ENCODE data around the gene C20orf141.
"Not testable (repeated sequence)": the region's sequence is repeated elsewhere in the genome, so short reads cannot be mapped to it uniquely, and the experiment has no call there.

The C20orf141 gene

DNA sequence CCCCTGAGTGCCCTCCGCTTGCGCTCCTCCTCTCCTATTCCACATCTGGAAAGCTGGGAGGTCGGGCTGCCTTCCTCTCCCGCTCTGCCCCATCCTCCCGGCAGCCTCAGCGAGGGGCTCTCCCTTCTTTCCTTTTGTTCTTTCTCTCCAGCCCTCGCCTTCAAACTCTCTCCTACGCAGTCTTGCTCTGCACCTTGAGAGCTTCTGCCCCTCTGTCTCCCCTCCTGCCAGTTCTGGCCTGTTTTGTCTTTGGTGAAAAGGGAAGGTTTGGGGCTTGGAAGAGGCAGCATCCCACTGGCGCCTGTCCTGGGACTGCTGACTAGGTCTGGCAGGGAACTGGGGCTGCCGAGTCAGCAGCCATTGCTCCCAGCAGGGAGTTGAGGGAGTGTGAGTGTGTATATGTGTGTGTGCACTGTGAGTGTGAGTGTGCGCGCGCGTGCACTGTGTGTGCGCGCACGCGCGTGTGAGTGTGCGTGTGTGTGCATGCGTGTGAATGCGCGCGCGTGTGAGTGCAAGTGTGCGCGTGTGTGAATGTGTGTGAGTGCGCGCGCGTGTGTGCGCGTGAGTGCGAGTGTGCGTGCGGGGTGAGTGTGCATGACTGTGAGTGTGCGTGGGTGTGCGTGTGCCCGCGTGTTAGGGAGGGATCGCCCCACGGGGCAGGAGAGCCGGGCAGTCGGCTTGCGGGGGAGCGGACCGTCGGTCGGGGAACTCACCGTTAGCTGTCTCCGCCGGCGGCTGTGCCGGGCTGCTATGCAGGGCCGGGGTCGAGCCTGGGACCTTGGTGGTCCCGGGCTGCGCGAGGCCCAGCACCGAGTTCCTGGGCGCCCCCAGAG is 14.9 kb upstream of the C20orf141 start:
- no peak for DNase-seq

DNA sequence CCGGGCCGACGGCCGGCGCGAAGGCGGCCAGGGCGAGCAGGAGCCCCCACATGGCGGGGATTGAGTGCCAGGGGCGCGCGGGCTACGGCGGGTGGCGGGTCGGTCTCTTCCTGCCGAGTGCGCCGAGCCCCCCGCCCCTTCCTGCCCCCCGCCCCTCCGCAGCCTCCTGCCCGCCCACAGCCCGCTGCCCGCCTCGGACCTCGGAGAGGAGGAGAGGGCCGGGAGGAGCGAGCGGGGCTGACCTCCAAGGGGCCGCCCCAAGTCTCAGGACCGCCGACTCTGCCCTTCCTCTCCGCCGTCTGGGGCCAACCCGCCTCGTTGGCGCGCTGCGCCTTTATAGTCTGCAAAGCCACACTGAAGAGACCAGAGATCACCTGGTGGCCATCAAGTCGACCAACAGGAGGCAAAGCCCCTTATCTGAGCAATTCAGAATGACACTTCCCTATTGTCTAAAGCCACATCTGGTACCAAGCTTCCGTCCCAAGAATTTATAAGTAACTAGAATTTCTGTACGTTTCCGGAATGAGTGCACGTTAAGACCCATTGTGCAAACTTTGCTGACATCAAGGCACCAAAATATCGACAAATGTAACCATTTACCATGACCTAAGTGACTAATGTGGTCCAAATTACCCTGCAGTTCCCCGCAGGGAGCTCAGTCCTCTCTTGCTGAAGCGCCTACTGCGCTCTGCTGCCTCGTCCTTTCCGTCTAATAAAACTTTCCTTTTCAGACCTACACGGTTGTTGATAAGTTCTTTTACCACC is 14.1 kb upstream of the C20orf141 start, which contains the start of gene CPXM1:
Gene CPXM1 (minus strand): TSS at position 107 of the 765 bp plus-strand sequence. CDS start 55 bp downstream, at position 52.
- DNase-seq, result no peak

DNA sequence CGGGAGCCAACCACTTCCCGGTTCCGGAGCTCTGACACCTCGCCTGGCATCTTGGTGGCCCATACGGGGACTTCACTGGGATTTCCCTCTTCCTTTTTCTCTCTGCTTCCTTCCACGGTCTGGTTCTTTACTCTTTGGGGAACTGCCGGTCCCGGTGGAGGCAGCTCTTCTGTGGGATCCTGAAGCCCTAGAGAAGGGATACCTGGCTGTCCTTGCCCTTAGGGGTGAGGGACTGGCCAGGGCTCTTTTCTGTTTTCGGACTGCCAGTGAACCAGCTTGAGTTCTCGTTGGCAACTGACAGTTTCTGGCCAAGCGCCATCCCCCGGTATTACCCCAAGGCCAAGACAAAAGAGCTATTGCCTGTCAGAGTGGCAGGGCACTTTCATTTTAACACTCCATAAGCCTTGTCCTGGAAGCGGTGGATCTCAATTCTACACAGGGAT is 13.5 kb upstream of the C20orf141 start:
- no peak for DNase-seq

DNA sequence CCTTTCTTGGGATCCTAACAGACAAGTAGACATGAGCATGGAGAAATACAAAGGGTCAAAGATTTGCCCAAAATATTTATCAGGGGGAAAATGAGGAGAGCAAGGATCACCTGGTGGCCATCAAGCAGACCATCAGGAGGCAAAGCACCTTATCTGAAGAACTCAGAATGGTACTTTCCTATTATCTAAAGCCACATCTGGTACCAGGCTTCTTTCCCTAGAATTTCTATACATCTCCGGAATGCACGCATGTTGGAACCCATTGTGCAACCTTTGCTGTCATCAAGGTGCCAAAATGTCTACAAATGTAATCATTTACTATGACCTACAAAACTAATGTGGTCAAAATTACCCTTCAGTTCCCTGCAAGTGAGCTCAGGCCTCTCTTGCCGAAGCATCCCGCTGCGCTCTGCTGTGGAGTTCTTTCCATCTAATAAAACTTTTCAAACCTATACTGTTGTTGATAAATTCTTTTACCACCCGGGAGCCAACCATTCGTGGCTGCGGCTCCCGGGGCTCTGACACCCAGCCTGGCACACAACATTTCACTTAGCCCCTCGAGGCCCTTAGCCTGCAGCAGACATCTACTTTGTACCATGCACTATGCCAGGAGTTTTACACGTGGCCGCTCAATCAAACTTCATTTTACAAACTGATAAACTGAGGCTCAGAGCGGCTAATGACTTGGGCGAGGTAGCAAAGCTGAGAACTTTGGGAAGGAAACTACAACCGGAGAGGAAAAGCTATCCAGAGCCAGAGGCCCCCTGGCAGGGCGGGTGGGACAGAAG is 10.6 kb upstream of the C20orf141 start:
- no peak for DNase-seq

DNA sequence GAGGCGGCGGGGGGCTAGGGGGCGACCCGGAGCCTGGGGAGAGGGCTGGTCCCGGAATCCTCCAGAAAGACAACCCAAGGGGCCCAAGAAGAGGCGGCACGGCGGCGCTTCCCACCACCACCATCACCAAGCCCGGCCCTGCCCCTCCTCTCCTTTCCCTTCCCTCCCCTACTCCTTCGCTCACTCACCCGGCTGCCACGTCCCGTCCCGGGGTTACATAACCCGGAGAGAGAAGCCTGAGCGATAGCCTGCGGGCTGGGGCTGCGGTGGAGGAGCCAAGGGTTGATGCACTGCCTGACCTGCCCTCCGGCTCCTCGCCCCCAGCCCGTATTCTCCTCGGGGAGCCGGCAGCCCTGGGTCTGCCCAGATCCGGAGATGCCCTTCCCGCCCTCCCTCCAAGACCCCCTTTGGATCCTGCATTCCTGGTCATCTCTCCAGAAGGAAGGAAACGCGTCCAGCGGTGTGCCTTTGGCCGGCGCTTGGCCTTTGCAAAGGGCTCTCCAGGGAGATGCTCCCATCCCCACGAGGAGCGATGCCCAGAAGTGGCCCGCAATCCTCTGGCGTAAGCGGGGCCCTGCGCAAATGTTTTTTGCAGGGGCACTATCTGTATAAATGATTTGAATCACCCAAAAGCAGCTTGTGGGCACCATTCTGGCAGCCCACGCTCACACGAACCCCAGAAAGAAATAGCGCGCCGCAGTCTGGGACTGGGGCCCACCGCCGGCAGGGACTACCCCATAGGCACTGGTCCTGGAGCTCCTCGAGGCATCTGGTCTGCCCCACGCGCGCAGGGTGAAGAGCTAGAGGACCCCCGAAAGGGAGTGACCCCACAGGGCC is 9.7 kb upstream of the C20orf141 start:
- no peak for DNase-seq

DNA sequence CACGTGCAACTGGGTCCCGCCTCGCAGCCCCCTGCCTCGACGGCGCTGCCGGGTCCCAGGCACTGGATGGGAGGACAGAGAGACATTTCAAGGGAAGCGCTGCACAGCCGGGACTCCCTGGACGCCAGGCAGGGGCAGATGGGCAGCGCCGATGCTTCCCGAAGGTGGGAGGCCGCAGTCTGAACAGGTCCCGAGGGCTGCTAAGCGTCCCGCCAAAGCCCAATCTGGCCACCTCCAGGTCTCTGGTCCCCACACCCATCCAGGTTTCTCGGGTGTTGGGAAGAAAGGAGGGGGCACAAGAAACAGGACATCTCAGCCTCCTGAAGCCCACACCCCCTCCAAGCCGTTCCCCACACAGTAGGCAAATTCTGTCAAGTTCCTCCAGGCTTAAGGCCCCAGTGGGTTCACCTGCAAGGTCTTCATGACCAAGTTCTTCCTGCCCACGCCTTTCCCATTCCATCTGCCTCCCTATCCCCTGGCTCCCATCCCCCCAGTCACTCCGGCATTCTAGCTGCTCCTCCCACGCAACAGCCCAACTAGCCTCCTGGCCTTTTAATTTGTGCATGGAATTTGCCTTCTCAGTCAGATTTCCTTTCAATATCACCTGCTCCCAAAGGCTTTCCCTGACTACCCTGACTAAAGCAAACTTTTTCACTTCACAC is 9.0 kb upstream of the C20orf141 start:
- DNase-seq, result no peak

DNA sequence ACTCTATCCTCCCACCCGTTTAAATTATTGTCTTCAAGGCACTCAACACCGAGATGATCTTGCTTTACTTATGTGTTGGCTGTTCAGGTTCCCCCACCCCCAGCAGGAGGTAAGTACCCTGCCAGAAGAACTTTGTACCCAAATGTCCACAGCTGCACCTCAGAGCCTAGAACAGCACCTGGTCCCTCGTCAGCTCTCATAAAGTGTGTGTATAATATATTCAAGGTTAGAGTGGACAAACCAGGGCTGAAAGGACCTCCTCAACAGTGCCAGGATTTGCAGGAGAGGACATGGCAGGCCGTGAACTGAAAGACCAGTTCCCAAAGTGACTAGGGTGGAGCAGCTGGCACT is 8.5 kb upstream of the C20orf141 start:
- DNase-seq, result no peak

DNA sequence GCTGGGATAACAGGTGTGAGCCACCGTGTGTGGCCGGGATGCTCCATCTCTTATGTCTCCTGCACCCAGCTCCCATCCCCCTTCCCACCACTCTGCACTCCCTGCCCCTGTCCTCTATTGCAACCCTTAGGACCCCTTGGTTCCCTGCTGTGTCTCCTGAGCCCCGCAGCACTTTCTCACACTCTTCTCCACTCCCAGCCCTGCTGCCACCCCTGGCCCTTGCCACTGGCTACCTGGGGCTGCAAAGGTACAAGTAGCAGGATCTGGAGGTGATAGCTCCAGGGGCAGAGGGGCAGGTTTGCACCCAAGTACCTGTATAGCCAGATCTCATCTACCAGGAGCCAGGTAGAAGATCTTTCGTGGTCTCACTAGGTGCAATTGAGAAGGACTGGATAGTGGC is 7.8 kb upstream of the C20orf141 start:
- DNase-seq, result no peak

DNA sequence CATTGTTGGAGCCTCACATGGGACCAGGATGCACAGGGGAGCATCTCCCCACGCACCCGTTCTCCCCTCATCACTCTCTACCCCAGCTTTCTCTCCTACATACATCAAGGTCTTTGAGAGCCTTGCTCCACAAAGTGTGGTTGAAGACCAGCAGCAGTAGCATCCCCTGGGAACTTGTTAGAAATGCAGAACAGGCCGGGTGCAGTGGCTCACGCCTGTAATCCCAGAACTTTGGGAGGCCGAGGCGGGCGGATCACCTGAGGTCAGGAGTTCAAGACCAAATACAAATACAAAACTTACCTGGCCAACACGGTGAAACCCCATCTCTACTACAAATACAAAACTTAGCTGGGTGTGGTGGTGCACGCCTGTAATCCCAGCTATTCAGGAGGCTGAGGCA is 6.9 kb upstream of the C20orf141 start:
- not testable (repeated sequence) for DNase-seq

DNA sequence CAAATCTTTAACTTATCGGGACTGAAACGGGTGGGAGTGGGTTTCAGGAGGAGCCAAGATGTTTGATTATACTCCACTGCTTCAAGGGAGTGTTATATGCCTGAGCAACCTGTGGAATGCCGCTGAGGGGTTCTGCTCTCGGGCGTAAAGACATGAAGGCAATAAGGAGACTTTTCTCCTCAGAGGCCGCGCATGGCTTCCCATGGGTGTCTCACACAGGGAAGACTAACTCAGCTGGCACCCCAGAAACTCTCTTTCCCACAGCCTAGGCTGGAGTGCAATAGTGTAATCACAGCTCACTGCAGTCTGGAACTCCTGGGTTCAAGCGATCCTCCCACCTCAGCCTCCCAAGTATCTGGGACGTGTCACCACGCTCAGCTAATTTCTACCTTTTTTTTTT is 5.1 kb upstream of the C20orf141 start:
- DNase-seq, result no peak

DNA sequence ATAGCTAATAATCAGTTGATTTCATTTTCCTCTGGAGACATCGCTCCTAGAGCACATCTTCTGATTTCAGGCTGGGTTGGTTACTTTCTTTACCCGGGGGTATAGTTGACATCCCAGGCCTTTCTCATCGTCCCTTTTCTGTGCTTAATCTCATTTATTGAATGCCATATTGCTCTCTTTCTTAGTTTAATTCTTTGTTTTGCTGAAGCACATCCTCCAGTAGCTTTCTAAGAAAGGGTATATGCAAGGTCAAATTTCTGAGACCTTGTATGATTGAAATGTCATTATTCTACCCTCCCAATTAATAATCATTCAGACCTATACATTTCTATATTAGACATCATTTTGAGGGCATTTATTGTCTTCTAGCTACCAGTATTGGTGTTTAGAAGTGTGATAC is 2.6 kb upstream of the C20orf141 start:
- DNase-seq, result no peak

DNA sequence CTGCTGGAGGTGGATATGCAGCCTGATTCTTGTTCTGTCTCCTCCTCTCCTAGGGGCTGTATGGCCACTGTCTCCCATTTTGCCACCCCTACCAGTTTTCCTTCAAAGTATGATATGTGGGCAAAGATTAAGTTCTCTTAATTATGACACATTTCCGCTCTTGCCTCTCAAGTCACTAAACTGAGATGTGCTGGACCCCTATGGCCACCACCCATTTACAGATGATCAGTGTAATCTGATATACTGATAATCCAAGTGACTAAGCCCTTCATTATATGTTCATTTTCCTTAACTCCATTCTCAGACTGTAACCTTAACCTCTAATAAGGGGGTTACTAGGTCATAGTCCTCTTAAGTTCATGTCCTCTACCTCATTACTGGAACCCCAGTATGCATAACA is 711 bp upstream of the C20orf141 start:
- no peak for DNase-seq

DNA sequence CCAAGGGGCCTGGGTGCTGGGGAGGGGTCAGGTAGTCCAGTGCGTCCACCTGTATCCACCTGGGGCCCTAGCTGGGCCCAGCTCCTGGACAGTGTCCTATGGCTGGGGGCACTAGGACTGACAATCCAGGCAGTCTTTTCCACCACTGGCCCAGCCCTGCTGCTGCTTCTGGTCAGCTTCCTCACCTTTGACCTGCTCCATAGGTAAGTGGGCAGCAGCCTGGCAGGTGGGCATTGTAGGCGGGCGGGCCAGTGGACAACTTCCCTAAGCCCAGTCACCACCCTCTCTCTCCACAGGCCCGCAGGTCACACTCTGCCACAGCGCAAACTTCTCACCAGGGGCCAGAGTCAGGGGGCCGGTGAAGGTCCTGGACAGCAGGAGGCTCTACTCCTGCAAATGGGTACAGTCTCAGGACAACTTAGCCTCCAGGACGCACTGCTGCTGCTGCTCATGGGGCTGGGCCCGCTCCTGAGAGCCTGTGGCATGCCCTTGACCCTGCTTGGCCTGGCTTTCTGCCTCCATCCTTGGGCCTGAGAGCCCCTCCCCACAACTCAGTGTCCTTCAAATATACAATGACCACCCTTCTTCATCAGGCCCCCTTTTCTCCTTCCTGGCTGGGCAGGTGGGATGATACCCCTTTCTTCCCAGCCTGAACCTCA is 584 bp downstream of the C20orf141 start:
- no peak for DNase-seq

DNA sequence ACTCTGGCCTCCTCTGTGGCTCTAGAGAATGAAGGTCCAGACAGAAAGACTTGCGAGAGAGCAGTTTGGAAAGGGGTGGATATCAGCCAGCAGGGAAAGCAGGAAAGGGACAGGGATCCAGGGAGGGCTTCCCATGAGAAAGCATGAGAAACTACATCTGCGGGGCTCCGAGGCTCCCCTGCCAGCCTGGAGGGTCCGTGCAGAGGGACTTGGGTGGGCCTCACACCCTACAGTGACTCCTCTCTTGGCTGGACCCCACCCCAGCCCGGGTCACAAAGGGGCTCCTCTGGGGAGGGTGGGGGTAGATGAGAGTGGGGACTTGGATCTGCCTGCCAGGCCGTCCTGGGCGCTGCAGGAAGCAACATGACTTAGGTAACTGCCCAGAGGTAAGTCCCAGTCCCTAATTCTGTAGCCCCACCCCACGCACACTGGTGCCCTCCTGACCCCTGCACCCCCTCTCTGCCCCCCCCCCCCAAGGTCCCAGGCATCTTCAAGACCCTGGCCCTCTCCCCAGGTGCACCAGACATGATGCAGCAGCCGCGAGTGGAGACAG is 1.3 kb downstream of the C20orf141 start, which contains the start of gene TMEM239:
Gene TMEM239 (plus strand): TSS at position 335 of the 553 bp plus-strand sequence. CDS start 191 bp downstream, at position 526.
- DNase-seq, result no peak

DNA sequence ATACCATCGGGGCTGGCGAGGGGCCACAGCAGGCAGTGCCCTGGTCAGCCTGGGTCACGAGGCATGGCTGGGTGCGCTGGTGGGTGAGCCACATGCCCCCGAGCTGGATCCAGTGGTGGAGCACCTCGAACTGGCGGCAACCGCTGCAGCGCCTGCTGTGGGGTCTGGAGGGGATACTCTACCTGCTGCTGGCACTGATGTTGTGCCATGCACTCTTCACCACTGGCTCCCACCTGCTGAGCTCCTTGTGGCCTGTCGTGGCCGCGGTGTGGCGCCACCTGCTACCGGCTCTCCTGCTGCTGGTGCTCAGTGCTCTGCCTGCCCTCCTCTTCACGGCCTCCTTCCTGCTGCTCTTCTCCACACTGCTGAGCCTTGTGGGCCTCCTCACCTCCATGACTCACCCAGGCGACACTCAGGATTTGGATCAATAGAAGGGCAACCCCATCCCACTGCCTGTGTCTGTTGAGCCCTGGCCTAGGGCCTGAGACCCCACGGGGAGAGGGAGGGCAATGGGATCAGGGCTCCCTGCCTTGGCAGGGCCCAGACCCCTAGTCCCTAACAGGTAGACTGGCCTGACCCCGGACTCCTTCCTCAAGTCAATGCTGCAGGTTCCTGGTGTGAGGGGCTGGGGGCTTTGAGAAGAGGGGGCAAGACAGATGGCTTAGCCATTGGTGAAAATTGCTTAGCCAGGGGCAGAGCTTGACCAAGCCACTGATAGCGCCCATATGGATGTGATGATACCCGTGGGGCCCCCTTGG is 2.0 kb downstream of the C20orf141 start:
- DNase-seq, result no peak

DNA sequence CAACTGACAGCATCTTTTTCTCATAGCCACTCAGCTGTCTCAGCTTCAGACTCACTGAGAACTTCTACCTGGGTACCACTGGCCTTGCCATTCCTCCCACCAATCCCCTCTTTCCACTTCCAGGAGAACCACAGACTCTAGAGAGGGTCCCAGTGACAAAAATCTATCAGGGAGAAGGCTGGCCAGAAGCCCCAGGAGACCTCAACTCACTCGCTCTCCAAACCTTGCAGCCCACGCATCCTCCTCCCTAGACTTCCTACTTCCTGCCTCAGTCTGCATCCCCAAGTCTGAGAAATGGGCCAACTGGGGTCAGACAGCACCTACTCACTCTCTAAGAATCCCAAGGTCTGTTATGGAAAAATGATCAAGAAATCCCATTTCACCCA is 2.5 kb downstream of the C20orf141 start:
- no peak for DNase-seq

DNA sequence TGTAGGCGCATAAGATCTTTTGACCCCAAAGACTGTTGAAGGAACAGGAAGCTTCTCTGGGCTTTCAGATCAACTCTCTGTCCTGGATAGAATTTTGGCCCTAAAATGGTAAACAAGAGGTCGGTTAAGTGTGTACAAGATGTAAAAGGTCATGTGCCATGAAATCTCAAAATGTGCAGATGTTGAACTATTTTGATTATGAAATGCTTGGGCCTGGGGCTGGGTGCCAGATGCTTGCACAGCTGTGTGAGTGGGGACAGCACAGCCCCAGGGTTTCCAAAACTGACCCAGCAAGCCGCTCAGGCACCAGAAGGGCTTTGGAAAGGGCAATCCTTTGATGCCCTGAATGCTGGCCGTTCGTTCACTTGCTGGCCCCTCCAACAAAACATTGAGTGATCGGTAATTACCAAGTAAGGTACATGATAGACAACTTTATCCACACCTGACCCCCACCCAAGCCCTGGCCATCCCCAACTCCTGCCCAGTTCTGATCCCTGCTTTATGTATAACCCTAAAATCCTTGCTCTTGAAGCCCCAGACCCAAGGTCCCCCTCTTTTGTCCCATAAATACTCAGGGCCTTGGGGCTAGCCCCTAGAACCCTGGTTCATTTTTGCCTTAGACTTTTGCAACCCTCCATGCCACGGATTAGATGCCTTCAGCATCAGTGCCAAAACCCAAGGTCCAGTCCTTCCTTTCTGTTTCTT is 3.3 kb downstream of the C20orf141 start:
- DNase-seq, result no peak

DNA sequence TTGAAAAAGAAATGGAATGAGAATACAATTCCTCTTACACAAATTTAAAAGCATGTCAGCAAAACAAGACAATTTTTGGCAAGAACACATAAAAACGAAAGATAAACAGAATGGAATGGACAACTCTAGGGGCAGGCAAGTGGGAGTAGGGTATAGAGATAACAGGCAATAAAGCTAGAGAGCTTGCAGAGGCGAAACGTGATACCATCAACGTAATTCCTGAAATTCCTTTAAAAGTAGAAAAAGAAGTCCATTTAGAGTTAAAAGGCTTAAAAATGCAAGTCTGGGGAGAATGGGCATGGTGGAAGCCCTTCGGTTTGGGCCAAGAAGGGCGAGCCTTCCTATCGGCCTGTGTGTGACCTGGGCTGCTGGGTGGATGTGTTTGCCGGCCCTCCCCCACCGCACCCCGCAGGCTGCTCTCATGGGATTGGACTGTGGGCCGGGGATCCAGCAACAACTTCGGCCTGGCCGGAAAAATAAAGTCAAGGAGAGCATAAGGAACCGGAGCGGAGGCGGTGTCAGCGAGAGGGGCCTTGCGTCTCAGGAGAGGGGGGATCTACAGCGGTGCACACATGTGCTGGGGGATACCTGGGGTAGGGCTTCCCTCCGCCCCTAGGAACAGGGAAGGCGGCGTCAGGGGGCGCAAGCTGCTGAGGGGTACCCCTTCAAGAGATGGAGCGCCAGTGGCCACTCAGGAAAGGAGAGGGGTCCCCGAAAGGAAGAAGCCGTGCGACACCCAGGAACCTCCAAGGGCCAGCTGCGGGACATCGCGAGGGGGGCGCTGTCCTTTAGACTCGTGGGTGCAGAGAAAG is 5.5 kb downstream of the C20orf141 start:
- no peak for DNase-seq

Data from C1 segment of cervical spinal cord (tissue), 14 donors.